H1 (cell line): Measurements from ENCODE around the gene SMARCC2. TPM values are rescaled to one million over a fixed set of nuclear protein-coding genes. Genes with fewer than 3 reads are reported as not detected.
A peak's percentile ranks its signal among the peaks of the same experiment; 100 is the strongest.

Source experiments
- CTCF ChIA-PET: fragments of 300-600 bp; sonication (Branson Sonifier 250); formaldehyde crosslinking; loops from one replicate; lab custom pipeline; 2021; ENCODE audit not compliant: partially characterized antibody; lab: Charles Lee
- POLR2A ChIA-PET: fragments of 300-600 bp; sonication (Branson Sonifier 250); formaldehyde crosslinking; loops from one replicate; lab custom pipeline; 2021; ENCODE audit warnings: inconsistent platforms; ENCODE audit not compliant: partially characterized antibody; lab: Charles Lee
- DNase-seq, 2 experiments: peaks; one replicate each; pipeline versions ENCODE4 v3.0.0 to v3.0.0-alpha.2; 2010 to 2022; ENCODE audit warnings: low spot score in 2 of 2, low read depth in 1 of 2, mixed read lengths in 1 of 2
- FAIRE-seq: peaks from 2 replicates; lab custom pipeline; 2011; peaks lifted over from hg19 to GRCh38; lab: Jason Lieb, UNC
- H2AFZ ChIP-seq: 2 replicates; pipeline ENCODE4 v1.8.1; 2012; ENCODE audit warnings: low read length, inconsistent platforms
- H2AK5ac ChIP-seq: 2 replicates; pipeline ENCODE4 v1.6.1; 2013; ENCODE audit warnings: low read depth, low read length
- H2BK120ac ChIP-seq: replicated peaks from 2 replicates; pipeline ENCODE3; 2013; ENCODE audit warnings: low read depth, low read length, inconsistent platforms
- H2BK12ac ChIP-seq: 2 replicates; pipeline ENCODE4 v1.6.1; 2013; ENCODE audit warnings: low read depth, low read length
- H2BK15ac ChIP-seq: 2 replicates; pipeline ENCODE4 v1.6.1; 2013; ENCODE audit warnings: low read length
- H2BK20ac ChIP-seq: 2 replicates; pipeline ENCODE4 v1.6.1; 2013; ENCODE audit warnings: low read length
- H2BK5ac ChIP-seq: 2 replicates; pipeline ENCODE4 v1.6.1; 2013; ENCODE audit warnings: low read depth, low read length
- H3K14ac ChIP-seq: 2 replicates; pipeline ENCODE4 v1.6.1; 2013; ENCODE audit warnings: inconsistent platforms; ENCODE audit not compliant: insufficient read length
- H3K18ac ChIP-seq: 2 replicates; pipeline ENCODE4 v1.6.1; 2013; ENCODE audit warnings: low read length; ENCODE audit errors: extremely low read depth
- H3K23ac ChIP-seq: 2 replicates; pipeline ENCODE4 v1.6.1; 2013; ENCODE audit warnings: inconsistent platforms; ENCODE audit not compliant: insufficient read length
- H3K23me2 ChIP-seq: 2 replicates; pipeline ENCODE4 v1.6.1; 2013; ENCODE audit warnings: low read depth, low read length
- H3K27ac ChIP-seq: 2 replicates; pipeline ENCODE4 v1.6.1; 2011; ENCODE audit warnings: low read depth, low read length, inconsistent platforms
- H3K27me3 ChIP-seq, 4 experiments: replicated peaks in 1 of 4; 1 replicate in 1 of 4; 2 replicates in 3 of 4; pipeline versions ENCODE4 v1.6.1 to v1.8.1; 2011 to 2013; ENCODE audit warnings: low read length in 3 of 4, mild to moderate bottlenecking in 3 of 4, inconsistent platforms in 2 of 4, mixed read lengths in 2 of 4, moderate library complexity in 1 of 4; ENCODE audit not compliant: control insufficient read depth in 3 of 4, insufficient read depth in 3 of 4; ENCODE audit errors: extremely low read depth in 1 of 4
- H3K36me3 ChIP-seq, 4 experiments: 2 replicates each; pipeline versions ENCODE4 v1.6.1 to v1.8.1; 2011 to 2013; ENCODE audit warnings: mild to moderate bottlenecking in 4 of 4, low read length in 3 of 4, moderate library complexity in 2 of 4, control low read depth in 1 of 4, inconsistent platforms in 1 of 4; ENCODE audit not compliant: insufficient read depth in 4 of 4, control insufficient read depth in 2 of 4
- H3K4ac ChIP-seq: replicated peaks from 2 replicates; pipeline ENCODE3; 2013; ENCODE audit warnings: low read length, low read depth, mixed read lengths, inconsistent platforms; ENCODE audit not compliant: insufficient read length
- H3K4me1 ChIP-seq, 4 experiments: replicated peaks in 1 of 4; 1 replicate in 1 of 4; 2 replicates in 3 of 4; pipeline versions ENCODE4 v1.6.1 to v1.8.1; 2011 to 2013; ENCODE audit warnings: low read length in 3 of 4, inconsistent platforms in 2 of 4, mixed read lengths in 1 of 4; ENCODE audit not compliant: insufficient read depth in 4 of 4, control insufficient read depth in 3 of 4
- H3K4me2 ChIP-seq, 2 experiments: 2 replicates each; pipeline versions ENCODE4 v1.6.1 to v1.8.1; 2011 to 2013; ENCODE audit warnings: low read depth in 2 of 2, low read length in 2 of 2, control low read depth in 1 of 2, inconsistent platforms in 1 of 2, mild to moderate bottlenecking in 1 of 2; ENCODE audit not compliant: insufficient read depth in 1 of 2
- H3K4me3 ChIP-seq, 4 experiments: fragments of 200-600, 300-600 bp in 1 of 4; sonication (generic), shearing (Covaris generic), sonication (Bioruptor Twin) in 1 of 4; 2 replicates each; pipeline versions ENCODE4 v1.5.1 to v1.8.1; 2011 to 2016; ENCODE audit warnings: low read length in 4 of 4, low read depth in 3 of 4, control low read depth in 2 of 4, inconsistent platforms in 2 of 4, mild to moderate bottlenecking in 2 of 4, mixed read lengths in 1 of 4, moderate library complexity in 1 of 4; ENCODE audit not compliant: insufficient read depth in 2 of 4; ENCODE audit errors: extremely low read depth in 1 of 4
- H3K56ac ChIP-seq: replicated peaks from 2 replicates; pipeline ENCODE3; 2013; ENCODE audit warnings: low read depth, mild to moderate bottlenecking, mixed read lengths, low read length, inconsistent platforms; ENCODE audit not compliant: insufficient read length
- H3K79me1 ChIP-seq: 2 replicates; pipeline ENCODE4 v1.6.1; 2013; ENCODE audit warnings: low read depth, low read length, control low read depth
- H3K79me2 ChIP-seq, 2 experiments: 2 replicates each; pipeline versions ENCODE4 v1.6.1 to v1.8.1; 2012 to 2013; ENCODE audit warnings: low read length in 2 of 2, mild to moderate bottlenecking in 2 of 2, inconsistent platforms in 1 of 2; ENCODE audit not compliant: insufficient read depth in 2 of 2, control insufficient read depth in 1 of 2
- H3K9ac ChIP-seq, 4 experiments: replicated peaks in 1 of 4; 1 replicate in 1 of 4; 2 replicates in 3 of 4; pipeline versions ENCODE4 v1.6.1 to v1.8.1; 2011 to 2013; ENCODE audit warnings: low read depth in 3 of 4, low read length in 3 of 4, control low read depth in 2 of 4, mild to moderate bottlenecking in 2 of 4, moderate library complexity in 2 of 4, inconsistent platforms in 1 of 4; ENCODE audit errors: extremely low read depth in 1 of 4
- H3K9me3 ChIP-seq, 2 experiments: 2 replicates each; pipeline versions ENCODE4 v1.6.1 to v1.8.1; 2012 to 2013; ENCODE audit warnings: mild to moderate bottlenecking in 2 of 2, moderate library complexity in 2 of 2, control low read depth in 1 of 2, inconsistent platforms in 1 of 2, low read depth in 1 of 2, low read length in 1 of 2, mixed read lengths in 1 of 2; ENCODE audit not compliant: insufficient read depth in 2 of 2
- H4K20me1 ChIP-seq, 2 experiments: replicated peaks in 1 of 2; 2 replicates each; pipeline versions ENCODE3 to v1.8.1; 2011 to 2013; ENCODE audit warnings: inconsistent platforms in 2 of 2, low read length in 2 of 2, mild to moderate bottlenecking in 1 of 2; ENCODE audit not compliant: insufficient read depth in 2 of 2, control insufficient read depth in 1 of 2
- H4K5ac ChIP-seq: 2 replicates; pipeline ENCODE4 v1.6.1; 2013; ENCODE audit warnings: low read length, low read depth, mixed read lengths, inconsistent platforms; ENCODE audit not compliant: insufficient read length
- H4K8ac ChIP-seq: 2 replicates; pipeline ENCODE4 v1.8.0; 2013; ENCODE audit warnings: mild to moderate bottlenecking, moderate library complexity, low read length, inconsistent platforms; ENCODE audit not compliant: insufficient read depth; ENCODE audit errors: extremely low read depth
- H4K91ac ChIP-seq: replicated peaks from 2 replicates; pipeline ENCODE3; 2013; ENCODE audit warnings: low read length, mixed read lengths, inconsistent platforms; ENCODE audit not compliant: insufficient read length
- CHD2 ChIP-seq: IDR thresholded peaks from 2 replicates; pipeline ENCODE4 v1.6.1; 2012; ENCODE audit warnings: low read length, improper control_type of control experiment
- CREB1 ChIP-seq: IDR thresholded peaks from 2 replicates; pipeline ENCODE4 v1.6.1; 2012; ENCODE audit warnings: inconsistent platforms
- CTCF ChIP-seq, 3 experiments: IDR thresholded peaks; 1 replicate in 2 of 3; 2 replicates in 1 of 3; pipeline versions ENCODE4 v1.5.1 to v1.6.1; 2011; ENCODE audit warnings: low read length in 3 of 3, mild to moderate bottlenecking in 3 of 3, inconsistent platforms in 2 of 3, low read depth in 1 of 3, moderate library complexity in 1 of 3; ENCODE audit not compliant: insufficient read depth in 1 of 3; ENCODE audit errors: control extremely low read depth in 1 of 3
- GTF2F1 ChIP-seq: IDR thresholded peaks from 2 replicates; pipeline ENCODE4 v1.6.1; 2012; ENCODE audit warnings: low read depth, low read length, improper control_type of control experiment, borderline replicate concordance
- NRF1 ChIP-seq: IDR thresholded peaks from 2 replicates; pipeline ENCODE4 v1.6.1; 2011; ENCODE audit warnings: mild to moderate bottlenecking, low read depth, low read length, improper control_type of control experiment
- RXRA ChIP-seq: IDR thresholded peaks from 2 replicates; pipeline ENCODE4 v1.6.1; 2011; ENCODE audit warnings: low read depth, mild to moderate bottlenecking, low read length, moderate library complexity; ENCODE audit not compliant: insufficient read depth
- SRF ChIP-seq: IDR thresholded peaks from 2 replicates; pipeline ENCODE4 v1.6.1; 2011; ENCODE audit warnings: mild to moderate bottlenecking, low read depth, low read length, moderate library complexity
- SUZ12 ChIP-seq: fragments of 200-600 bp; sonication (generic); IDR thresholded peaks from 2 replicates; pipeline ENCODE4 v1.6.1; 2012; ENCODE audit warnings: mild to moderate bottlenecking, inconsistent platforms, low read length, moderate library complexity, mixed read lengths
- TBP ChIP-seq: IDR thresholded peaks from 2 replicates; pipeline ENCODE4 v1.6.1; 2011; ENCODE audit warnings: low read depth, low read length, improper control_type of control experiment
- ZNF274 ChIP-seq: IDR thresholded peaks from 2 replicates; pipeline ENCODE4 v1.7.0; 2012; ENCODE audit warnings: low read length, borderline replicate concordance; ENCODE audit errors: extremely low read depth
- WGBS, 2 experiments: shearing (Covaris generic) in 1 of 2; methylation state at CpG; one replicate each; pipeline versions ENCODE4 v1.1.6 to v1.1.7; 2013 to 2015; ENCODE audit warnings: low lambda C conversion rate in 2 of 2, mixed read lengths in 2 of 2, inconsistent platforms in 1 of 2, low coverage in 1 of 2, missing lambda C conversion rate in 1 of 2; ENCODE audit not compliant: insufficient replicate concordance in 2 of 2, insufficient coverage in 1 of 2, insufficient read length in 1 of 2; ENCODE audit errors: extremely low coverage in 1 of 2, missing lambda C conversion rate in 1 of 2; 5-methylcytosine and 5-hydroxymethylcytosine counted together
- polyA plus RNA-seq, 7 experiments: library from polyadenylated mRNA; depleted of rRNA in 3 of 7; stranded (reverse) in 5 of 7; unstranded in 2 of 7; fragments of >200 nt in 5 of 7; fragments of 200-250 nt in 2 of 7; gene quantifications; 1 replicate in 5 of 7; 2 replicates in 1 of 7; 4 replicates in 1 of 7; pipeline versions ENCODE4 v1.2.1 to v1.2.3, GENCODE V29; 2011 to 2013; ENCODE audit warnings: missing spikeins in 2 of 7, mixed read lengths in 2 of 7
- total RNA-seq: library from RNA; stranded (reverse); fragmentation: NEBNext Ultra II Directional; extraction: Animal tissue kit (Norgen Biotek cat#: 25700); gene quantifications from 2 replicates; pipeline ENCODE4 v1.2.1, GENCODE V29; 2021

The SMARCC2 gene
- total and polyA plus RNA-seq, 2 of the 8 experiments (the other 6 are each of a cell fraction or from before 2014, with no cell fraction given), result 33.9 to 78.5 TPM

- H3K4me1 ChIP-seq, result peaks cover 2 to 8% (median 4%) of the 10 kb centered on the region in 4 experiments; a peak in 3 of 7 replicates
- H4K91ac ChIP-seq, result peak overlapping the region; percentile 62
- peak overlapping the region; percentile 6 for H3K14ac ChIP-seq
- H3K4ac ChIP-seq, result peak overlapping the region; percentile 39
- H3K9ac ChIP-seq, result peak overlapping the region; percentile 85 to 89 (median 86)
- POLR2A ChIA-PET, result interaction anchor here (0.7 to 26.3 kb wide), 16 partner anchors 11 to 1332 kb away, joined by 3 to 656 read pairs (median 11); partner anchors contain the start of genes CNPY2, COQ10A, DDIT3 and MYL6
- CTCF ChIA-PET, result interaction anchor here (0.5 to 6.2 kb wide), 24 partner anchors 10 to 144 kb away, joined by 3 to 111 read pairs (median 5); partner anchors contain the start of genes ANKRD52, COQ10A, ESYT1 and MYL6
- H2AK5ac ChIP-seq, result no peak overlapping the region
- peak overlapping the region; percentile 86 for H4K8ac ChIP-seq
- H2BK5ac ChIP-seq, result peak overlapping the region; percentile 87
- H3K79me2 ChIP-seq, result peaks cover 14 to 31% of the 10 kb centered on the region in 2 experiments
- H3K9me3 ChIP-seq, result no peaks in the 10 kb centered on the region
- peaks cover 3% of the 10 kb centered on the region; the same call in 1 of the 2 replicates for H3K79me1 ChIP-seq
- H4K5ac ChIP-seq, result peak overlapping the region; percentile 4
- H2BK15ac ChIP-seq, result no peak overlapping the region
- H3K27me3 ChIP-seq, result no peaks in the 10 kb centered on the region
- peak overlapping the region; percentile 82 to 95 (median 90) for H3K4me3 ChIP-seq
- peak overlapping the region; percentile 81 to 96 for H3K4me2 ChIP-seq
- no peak overlapping the region for H3K23ac ChIP-seq
- FAIRE-seq, result no peak
- WGBS, 2 experiments, result 31% methylated on average over 10 of the region's 10 CpGs; no CpG with 5 or more reads in 1 of the 2 experiments
- peak overlapping the region; percentile 27 for H3K56ac ChIP-seq
- H2BK12ac ChIP-seq, result no peak overlapping the region
- no peak overlapping the region for H2BK20ac ChIP-seq
- peaks cover 11% of the 10 kb centered on the region for H3K23me2 ChIP-seq
- no peak overlapping the region for H3K18ac ChIP-seq
- H2AFZ ChIP-seq, result no peak overlapping the region
- peaks cover 21 to 34% (median 28%) of the 10 kb centered on the region in 4 experiments for H3K36me3 ChIP-seq
- peaks cover 0 to 4% of the 10 kb centered on the region in 2 experiments for H4K20me1 ChIP-seq
- peak overlapping the region; percentile 76 for H3K27ac ChIP-seq
- DNase-seq, result no peak
- no peak overlapping the region for H2BK120ac ChIP-seq
- TF ChIP-seq GTF2F1 (no peak), CREB1 (no peak), RXRA (no peak), ZNF274 (no peak), TBP (no peak), CTCF (IDR thresholded peaks at IDR 0.05; ENCODE audit: control extremely low read depth in 1 of 3, insufficient read depth in 1 of 3, low read depth in 1 of 3, low read length in 3 of 3) (no peak), NRF1 (no peak), SUZ12 (no peak), SRF (no peak), CHD2 (no peak)
Observed at GRCh38 chr12:56188131-56188777, 1.0 kb downstream of the SMARCC2 start.
